Measurements from ENCODE around the gene LRRC59.

LRRC59 gene

DNA sequence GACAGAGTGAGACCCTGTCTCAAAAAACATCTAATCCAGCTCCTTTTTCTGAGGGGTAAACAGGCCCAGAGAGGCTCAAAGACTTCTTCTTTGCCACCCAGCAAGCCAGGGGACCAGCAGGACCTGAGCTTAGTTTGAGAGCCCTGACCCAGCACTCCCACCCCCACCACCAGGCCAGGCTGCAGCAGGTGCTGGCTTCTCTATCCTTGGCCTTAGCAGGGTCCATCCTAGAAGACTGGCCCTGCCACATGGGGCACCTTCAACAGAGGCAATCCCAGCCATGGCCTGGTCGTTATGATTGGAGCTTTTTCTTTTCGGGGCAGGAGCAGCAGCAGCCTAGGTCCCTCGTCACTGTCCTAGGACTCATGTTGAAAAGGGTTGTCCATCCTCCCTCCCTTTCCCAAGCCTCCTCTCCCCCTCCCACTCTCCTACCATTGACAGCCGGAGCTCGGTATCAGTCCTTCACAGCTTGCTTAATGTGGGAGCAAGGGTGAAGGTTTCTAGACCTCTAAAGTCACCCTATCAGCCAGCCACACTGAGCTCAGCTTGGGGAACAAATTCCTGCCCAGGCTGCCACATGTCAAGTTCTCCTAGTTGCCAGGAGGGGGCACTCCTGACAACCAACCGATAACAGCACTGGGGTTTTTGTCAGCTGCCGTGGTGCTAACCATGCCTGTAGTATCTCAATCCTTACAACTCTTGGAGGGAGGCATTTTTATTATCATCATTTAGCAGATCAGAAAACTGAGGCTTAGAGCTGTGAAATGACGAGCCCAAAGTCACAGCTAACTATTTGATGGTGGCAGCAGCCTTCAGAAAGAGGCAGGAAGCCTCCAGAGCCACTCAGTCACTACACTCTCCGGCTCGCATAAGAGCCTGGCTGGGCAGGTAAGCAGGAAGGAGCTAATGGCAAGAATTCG, 35.5 kb downstream of the LRRC59 start:
- peak; percentile 35 to 41 for DNase-seq (ENCODE audit: low read depth in 2 of 2)

DNA sequence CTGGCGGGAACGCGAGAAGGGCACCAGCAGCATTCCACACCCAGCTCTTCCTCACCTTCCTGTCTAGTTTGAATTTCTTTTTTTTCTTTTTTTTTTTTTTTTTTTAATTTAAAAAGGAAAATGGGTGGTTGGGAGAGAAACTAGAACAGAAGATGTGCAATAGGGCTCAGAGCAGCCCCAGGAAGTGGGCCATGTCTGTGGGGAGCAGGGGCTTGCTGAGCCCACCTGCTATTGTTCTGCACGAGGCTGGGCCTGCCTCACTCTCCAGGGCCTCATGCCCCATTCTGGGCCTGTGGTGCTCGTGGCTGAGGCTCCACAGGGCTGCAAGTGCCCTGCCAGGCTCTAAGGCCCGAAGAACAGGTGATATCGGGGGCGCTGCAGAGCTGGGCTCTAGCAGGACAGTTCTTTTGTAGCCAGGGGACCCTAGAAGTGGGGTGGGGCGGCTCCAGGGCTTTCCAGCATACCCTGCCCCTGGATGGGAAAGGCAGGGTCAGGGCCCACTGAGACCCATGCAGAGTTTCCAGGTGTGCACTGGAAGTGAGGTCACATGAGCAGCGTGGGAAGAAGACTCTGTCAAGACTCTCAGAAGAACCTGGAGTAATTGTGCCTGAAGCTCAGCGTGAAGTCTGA, 36.7 kb downstream of the LRRC59 start:
- no peak for DNase-seq (ENCODE audit: low read depth in 2 of 2)

DNA sequence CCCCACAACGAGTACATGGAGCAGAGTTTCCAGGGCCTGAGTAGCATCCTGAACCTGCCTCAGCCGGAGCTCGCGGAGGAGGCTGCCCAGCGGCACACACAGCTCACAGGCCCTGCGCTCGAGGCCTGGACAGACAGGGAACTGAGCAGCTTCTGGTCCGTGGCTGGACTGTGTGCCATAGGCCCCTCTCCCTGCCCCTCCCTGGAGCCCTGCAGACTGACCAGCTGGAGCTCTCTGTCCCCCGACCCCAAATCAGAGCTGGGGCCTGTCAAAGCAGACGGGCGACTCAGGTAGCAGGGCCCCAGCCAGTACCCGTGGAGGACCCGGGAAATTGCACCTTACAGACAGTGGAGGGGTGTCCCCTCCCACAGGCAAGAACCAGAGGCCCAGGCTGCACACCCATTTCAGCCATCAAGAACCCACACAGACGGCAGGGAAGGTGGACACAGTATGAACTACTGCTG, 37.3 kb downstream of the LRRC59 start:
- no peak for DNase-seq (ENCODE audit: low read depth in 2 of 2)

DNA sequence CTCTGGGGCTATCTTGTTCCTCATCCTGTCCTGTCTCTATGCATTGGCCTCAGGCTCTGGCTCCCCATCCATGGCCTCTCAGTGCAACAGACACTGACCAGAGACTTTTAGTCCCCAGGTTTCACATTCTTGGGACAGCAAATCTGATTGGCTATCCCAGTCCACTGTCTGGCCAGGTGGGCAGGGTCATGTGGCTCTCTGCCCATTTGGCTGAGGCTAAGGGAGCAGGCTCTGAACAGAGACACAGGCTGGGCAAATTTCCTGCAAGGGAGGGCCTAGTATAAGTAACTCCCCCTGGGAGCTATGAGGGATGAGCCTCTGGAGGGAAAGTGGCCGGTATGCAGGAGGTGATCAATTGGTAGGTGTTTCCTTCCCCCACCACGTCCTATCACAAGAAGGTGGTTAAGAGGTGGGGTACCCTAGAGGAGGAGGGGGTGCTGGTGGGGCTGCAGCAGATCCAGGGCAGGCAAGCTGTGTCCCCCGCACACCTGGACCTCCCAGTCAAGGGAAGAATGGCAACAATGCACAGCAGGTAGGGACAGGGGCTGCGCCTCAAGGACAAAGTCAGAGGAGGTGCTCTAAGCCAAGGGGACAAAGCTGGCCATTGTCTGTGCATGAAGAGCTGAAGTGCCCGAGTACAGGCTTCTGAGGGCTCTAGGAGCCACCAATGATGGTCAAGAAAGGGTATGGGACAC, 38.2 kb downstream of the LRRC59 start:
- no peak for DNase-seq (ENCODE audit: low read depth in 2 of 2)

DNA sequence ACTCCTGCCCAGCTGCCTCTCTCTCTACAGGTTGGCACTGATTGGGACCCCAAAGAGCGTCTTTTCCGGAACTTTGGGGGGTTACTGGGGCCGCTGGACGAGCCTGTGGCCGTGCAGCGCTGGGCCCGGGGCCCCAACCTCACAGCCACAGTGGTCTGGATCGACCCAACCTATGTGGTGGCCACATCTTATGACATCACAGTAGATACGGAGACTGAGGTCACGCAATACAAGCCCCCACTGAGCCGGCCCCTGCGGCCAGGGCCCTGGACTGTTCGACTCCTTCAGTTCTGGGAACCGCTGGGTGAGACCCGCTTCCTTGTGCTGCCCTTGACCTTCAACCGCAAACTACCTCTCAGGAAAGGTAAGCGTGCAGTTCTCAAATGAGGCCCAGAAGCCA, 39.1 kb downstream of the LRRC59 start:
- no peak for DNase-seq (ENCODE audit: low read depth in 2 of 2)

DNA sequence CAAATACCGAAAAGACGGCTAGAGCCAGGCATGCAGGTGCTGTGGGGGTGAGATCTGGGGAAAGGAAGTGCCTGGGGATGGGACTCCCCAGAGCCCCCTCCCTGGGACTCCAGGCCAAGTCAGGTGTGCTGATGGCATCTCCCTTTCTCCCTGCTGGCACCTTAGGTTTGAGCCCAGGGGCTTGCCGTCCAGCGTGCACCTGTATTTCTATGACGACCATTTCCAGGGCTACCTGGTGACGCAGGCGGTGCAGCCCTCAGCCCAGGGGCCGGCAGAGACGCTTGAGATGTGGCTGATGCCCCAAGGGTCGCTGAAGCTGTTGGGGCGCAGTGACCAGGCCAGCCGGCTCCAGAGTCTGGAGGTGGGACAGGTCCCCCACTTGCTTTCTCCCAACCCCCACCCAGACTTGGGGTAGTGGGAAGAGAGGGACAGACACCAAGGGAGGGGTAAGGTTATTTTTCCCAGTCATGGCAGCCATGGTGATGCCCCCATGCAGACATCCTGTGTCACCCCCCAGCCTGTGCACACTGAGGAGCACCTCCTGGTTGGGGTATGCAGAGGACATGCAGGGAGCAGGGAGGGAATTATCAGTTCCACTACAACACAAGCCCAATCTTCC, 40.3 kb downstream of the LRRC59 start:
- no peak for DNase-seq (ENCODE audit: low read depth in 2 of 2)

DNA sequence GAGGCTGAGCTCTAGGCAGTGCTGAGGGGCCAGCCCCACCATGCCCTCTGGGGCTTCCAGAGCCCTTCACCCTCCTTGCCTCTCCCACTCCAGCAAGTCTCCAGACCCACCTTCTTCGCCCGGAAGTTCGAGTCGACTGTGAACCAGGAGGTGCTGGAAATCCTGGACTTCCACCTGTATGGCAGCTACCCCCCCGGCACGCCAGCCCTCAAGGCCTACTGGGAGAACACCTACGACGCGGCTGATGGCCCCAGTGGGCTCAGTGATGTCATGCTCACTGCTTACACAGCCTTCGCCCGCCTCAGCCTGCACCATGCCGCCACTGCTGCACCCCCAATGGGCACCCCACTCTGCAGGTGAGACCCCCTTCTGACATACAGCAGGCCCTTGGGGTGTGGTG, 40.9 kb downstream of the LRRC59 start:
- DNase-seq (ENCODE audit: low read depth in 2 of 2): no peak

DNA sequence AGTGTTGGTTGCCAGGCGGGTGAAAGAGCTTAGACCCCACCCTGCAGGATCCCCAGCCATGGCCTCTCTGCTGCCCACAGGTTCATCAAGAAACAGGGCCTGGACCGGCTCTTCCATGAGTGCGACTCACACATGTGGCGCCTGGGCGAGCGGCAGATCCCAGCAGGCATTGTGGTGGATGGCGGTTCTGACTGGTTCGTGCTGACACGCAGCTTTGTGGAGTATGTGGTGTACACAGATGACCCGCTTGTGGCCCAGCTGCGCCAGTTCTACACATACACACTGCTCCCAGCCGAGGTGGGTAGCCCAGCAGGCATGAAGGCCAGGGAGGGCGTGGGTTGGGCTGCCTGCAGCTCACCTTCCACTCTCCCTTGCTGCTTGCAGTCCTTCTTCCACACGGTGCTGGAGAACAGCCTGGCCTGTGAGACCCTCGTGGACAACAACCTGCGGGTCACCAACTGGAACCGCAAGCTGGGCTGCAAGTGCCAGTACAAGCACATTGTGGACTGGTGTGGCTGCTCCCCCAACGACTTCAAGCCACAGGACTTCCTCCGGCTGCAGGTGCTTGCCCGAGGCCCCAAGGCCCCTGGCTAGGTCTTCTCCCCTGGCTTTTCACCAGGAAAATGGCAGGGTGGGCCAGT, 41.5 kb downstream of the LRRC59 start:
- DNase-seq (ENCODE audit: low read depth in 2 of 2): no peak

DNA sequence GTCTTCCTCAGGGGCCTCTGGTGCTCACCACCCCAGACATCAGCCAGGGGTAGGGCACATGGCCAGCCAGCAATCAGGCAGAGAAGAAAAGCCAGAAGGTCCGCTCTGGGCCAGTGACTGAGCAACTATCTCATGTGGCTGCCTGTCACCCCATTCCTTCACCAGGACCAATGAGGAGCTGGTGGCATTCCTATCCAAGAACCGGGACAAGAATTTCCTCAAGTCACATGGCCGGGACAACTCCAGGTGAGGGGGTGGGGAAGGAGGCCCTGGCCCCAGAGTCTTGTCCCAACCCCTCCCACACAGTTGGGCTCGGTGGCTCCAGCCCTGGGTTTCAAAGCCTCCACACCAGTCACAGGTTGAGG, 42.0 kb downstream of the LRRC59 start:
- no peak for DNase-seq (ENCODE audit: low read depth in 2 of 2)

DNA sequence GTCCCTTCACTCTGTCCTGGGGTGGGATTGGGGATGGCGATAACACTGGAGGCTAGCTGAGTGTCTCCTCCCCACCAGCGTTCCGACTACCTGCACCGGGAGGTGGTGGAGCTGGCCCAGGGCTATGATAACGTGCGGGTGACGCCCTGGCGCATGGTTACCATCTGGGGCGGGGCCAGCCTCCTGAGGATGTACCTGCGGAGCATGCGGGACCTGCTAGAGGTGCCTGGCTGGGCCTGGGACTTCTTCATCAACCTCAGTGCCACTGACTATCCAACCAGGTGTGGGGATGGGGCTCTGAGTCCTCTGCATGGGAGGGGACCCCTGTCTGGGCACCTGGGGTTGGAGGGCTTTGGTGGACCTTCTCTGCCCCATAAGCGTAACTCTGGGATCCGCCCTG, 42.5 kb downstream of the LRRC59 start:
- DNase-seq (ENCODE audit: low read depth in 2 of 2): no peak

DNA sequence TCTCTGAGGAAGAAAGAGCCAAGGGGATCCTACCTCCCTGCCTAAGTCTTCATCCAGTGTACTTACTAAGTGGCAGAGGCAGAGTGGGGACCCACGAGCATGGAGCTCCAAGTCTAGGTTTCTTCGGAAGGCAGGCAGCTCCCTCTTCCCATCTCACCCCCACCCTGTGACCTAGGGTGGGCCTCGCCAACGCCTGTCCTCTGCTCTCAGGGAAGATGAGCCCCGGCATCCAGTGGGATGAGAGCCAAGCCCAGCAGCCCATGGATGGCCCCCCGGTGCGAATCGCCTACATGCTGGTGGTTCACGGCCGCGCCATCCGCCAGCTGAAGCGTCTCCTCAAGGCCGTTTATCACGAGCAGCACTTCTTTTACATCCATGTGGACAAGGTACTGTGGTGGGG, 43.1 kb downstream of the LRRC59 start:
- no peak for DNase-seq (ENCODE audit: low read depth in 2 of 2)

DNA sequence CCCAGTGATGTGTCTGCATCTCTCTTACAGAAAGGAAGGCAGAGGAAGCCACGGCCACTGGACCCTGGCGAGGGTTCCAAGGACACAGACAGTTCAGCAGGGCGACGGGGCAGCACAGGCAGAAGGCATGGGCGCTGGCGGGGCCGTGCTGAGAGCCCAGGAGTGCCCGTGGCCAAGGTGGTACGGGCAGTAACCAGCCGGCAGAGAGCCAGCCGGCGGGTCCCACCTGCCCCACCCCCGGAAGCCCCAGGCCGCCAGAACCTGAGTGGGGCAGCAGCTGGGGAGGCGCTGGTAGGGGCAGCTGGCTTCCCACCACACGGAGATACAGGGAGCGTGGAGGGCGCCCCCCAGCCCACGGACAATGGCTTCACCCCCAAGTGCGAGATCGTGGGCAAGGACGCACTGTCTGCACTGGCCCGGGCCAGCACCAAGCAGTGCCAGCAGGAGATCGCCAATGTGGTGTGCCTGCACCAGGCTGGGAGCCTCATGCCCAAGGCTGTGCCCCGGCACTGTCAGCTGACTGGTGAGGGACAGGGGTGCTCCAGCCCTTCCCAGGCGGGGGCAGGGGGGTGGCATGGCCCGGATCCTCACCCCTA, 43.6 kb downstream of the LRRC59 start:
- DNase-seq (ENCODE audit: low read depth in 2 of 2): no peak

DNA sequence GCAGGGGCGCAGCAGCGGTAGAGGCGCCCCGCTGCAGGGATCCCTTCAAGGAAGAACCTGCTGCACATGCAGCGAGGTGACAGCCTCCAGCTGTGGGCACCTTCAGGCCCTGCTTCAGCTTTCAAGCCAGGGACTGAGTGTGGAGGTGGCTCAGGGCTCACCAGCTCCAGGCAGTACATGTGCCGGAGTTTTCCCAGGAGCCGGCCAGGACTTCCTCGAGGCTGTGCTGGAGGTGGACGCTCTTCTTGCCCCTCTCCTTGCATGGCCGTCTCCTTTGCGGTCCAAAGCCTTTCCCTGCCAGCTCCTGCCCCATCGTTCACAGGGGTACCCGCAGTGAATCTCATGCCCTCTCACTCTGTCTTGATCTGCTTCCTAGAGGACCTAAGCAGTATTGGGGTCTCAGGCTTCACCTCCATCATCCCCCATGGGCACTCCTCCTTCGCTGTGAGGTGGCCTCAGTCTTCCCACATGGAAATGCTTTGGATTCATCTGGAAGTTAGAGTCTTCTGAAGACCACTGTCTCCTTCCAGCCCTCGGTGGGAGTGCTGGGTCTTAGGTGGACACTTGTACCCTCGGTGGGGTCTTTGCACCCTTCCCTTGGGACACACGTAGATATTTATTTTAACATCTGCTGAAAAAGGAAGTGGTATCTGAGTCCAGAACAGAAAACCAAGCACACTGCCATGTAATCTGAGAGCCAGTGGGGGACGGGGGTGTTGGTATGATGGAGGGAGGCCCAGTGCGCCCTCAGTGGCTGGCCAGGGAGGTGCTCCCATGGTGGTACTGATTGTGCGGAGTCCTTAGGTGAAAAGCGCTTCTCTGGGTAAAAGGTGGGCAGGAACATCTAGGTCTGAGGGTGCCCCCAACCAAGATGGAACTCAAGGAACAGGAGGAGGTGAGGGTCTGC, 44.4 kb downstream of the LRRC59 start:
- no peak for DNase-seq (ENCODE audit: low read depth in 2 of 2)

DNA sequence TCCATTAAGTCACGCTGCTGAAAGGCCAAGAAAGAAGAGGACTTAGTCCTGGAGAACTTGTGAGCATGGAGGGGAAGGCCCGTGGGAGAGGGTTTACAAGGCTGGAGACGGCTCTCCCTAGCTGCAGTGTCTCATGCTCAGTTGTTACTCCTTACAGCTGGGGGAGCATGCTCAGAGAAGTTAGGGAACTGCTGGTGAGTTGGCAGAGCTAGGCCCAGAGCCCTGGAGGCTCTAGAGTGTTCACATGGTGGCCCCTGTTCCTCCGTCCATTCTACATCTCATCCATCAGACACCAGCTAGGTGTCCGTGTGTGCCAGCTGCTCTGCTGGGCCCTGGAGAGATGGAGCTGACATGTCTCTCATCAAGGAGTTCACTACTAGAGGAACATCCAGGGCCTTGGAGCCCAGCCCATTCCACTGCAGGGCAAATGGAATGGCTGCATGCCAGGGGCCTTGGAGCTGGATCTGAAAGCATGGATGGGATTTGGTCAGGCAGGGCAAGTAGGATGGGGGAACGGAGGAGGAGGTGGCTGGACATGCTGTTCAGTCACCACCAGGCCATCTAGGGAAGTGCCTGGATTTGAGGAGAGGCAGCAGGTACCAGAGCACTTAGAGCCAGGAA, 45.1 kb downstream of the LRRC59 start:
- DNase-seq (ENCODE audit: low read depth in 2 of 2): no peak

DNA sequence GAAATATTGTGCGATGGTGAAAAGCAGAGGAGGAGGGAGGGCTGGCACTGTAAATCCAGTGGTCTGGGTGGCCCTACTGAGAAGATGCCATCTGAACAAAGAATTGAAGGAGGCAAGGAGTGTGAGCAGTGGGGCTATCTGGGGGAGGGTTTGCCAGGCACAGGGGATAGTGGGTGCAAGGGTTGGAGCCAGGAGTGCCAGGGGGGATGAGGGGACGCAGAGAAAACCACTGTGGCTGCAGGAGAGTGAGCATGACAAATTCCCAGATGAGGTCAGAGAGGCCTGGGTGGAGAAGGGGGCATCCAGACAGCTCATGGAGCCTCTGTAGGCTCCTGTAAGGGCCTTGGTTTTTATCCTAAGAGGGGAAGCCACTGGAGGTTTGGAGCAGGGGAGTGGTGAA, 46.6 kb downstream of the LRRC59 start:
- DNase-seq (ENCODE audit: low read depth in 2 of 2): no peak

DNA sequence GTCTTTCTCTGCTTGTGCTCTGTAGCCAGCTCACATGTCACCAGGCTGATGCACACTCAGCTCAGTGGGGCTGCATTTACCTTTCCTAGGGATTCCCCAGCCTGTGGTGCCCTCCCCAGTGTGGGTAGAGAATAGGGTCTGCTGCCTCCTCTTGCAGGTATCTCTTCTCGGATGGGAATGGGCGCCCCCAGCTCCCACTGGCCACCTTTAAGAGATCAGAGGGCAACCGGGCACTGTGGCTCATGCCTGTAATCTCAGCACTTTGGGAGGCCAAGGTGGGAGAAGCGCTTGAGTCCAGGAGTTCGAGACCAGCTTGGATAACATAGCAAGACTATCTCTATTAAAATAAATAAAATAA, 48.1 kb downstream of the LRRC59 start:
- DNase-seq (ENCODE audit: low read depth in 2 of 2): no peak

DNA sequence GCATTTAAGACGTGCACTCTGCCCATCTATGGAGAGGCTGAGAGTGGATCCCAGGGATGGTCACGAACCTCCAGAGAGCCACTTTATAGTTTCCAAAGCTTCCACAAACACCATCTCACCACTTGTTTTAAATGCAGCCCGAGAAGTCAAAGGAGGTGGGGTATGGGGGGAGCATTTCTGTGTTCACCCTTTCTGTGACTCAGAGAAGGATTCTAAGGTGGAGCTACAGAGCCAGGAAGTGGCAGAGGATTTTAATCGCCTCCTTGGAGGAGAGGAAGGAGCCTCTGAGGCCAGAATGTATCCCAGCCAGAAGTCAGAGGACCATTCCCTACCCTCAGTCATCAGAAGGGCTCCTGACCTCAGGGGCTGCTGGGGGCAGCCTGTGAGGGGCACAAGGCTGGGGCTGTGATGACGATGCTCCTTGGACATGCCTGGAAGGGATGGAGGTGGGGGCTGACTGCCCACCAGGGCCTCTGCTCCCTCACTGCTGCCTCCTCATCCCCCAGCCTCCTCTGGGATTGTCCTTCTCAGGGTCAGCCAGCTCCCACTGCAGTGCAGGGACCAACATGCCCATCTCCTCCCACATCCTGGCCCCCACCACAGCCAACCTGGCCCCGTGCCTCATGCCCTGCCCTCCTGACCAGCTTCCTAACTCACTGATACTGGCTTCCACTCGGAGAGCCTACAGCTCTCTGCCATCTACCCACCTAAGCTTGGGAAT, 48.6 kb downstream of the LRRC59 start:
- DNase-seq (ENCODE audit: low read depth in 2 of 2): no peak

DNA sequence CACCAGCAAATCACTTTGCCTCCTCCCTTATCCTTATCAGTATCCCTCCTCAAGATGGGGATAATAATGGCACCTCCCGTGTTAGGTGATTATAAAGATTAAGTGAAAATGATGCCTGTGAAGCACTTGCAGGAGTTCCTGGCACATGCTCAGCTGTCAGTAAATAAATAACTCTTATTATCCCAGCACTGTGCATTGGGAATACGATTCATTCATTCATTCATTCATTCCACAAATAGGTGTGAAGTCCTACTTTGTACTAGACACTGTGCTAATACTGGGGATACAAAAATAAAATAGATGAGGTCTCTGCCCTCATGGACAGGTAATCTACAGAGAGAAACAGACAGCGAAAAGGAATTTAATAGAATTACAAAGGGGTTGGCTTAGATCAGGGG, 49.4 kb downstream of the LRRC59 start:
- no peak for DNase-seq (ENCODE audit: low read depth in 2 of 2)

Measured in stimulated activated CD4-positive, alpha-beta T cell treated with anti-CD3 and anti-CD28 coated beads, Interleukin-15, amount 100 ng/mL, for 48 hours (primary cell).